ENCODE measurements around the gene RNPS1.

Gene RNPS1

DNA sequence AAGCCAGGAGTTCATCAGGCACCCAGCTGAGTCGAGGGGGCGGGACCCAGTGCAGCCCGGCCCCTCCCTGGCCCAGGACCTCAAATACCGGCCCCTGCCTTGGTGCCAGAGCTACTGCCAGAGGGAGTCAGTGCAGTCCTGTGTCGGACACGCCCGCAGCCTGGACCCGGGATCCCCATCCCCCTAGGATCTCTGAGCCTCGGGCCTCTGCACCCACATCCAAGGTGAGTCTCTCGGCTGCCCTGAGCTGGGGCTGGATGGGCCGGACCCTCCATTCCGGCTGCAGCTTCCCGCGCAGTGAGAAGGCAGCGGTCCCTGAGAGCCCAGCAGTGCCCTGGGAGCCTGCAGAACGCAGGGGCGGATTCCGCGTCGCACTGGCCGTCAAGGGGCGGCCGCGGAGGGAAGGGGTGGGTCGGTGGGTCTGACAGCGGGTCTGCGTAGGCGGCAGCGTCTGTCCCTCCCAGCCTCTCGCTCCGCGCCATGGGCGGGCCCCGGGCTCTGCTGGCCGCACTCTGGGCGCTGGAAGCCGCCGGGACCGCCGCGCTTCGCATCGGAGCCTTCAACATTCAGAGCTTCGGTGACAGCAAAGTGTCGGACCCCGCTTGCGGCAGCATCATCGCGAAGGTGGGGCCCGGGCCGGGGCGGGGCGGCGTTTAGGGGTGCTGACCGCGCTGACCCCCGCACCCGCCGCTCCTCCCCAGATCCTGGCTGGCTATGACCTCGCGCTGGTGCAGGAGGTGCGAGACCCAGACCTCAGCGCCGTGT lies 31.4 kb downstream of the RNPS1 start, which contains the start of gene DNASE1L2:
Gene DNASE1L2, plus strand, starts transcription at position 108 of the 765 bp plus-strand sequence. Its CDS starts 373 bp downstream, at position 481.
- in situ Hi-C loops (cut with MboI; ENCODE audit: low sequenced_read_pairs) = no loop called here

GRCh38 chr16:2235695-2236336 lies 32.1 kb downstream of the RNPS1 start:
- in situ Hi-C loops (cut with MboI; ENCODE audit: low sequenced_read_pairs) = no loop called here

GRCh38 chr16:2235234-2235651 lies 32.7 kb downstream of the RNPS1 start:
- in situ Hi-C loops (cut with MboI; ENCODE audit: low sequenced_read_pairs) = no loop called here

DNA sequence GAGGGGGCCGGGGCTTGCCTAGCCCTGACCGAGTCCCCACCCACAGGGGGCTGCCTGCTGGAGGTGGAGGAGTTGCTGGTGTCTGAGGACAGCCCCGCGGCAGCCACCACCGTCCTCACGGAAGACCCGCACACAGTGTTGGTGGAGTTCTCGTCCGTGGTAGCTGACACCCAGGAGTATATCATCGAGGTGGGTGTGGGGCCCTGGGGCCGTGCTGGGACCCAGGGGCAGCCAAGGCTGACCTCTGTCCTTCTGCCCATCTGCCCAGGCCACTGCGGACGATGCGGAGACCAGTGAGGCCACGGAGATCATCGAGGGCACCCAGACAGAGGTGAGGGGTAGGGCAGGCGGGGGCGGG lies 33.1 kb downstream of the RNPS1 start:
- in situ Hi-C loops (cut with MboI; ENCODE audit: low sequenced_read_pairs) = no loop called here

DNA sequence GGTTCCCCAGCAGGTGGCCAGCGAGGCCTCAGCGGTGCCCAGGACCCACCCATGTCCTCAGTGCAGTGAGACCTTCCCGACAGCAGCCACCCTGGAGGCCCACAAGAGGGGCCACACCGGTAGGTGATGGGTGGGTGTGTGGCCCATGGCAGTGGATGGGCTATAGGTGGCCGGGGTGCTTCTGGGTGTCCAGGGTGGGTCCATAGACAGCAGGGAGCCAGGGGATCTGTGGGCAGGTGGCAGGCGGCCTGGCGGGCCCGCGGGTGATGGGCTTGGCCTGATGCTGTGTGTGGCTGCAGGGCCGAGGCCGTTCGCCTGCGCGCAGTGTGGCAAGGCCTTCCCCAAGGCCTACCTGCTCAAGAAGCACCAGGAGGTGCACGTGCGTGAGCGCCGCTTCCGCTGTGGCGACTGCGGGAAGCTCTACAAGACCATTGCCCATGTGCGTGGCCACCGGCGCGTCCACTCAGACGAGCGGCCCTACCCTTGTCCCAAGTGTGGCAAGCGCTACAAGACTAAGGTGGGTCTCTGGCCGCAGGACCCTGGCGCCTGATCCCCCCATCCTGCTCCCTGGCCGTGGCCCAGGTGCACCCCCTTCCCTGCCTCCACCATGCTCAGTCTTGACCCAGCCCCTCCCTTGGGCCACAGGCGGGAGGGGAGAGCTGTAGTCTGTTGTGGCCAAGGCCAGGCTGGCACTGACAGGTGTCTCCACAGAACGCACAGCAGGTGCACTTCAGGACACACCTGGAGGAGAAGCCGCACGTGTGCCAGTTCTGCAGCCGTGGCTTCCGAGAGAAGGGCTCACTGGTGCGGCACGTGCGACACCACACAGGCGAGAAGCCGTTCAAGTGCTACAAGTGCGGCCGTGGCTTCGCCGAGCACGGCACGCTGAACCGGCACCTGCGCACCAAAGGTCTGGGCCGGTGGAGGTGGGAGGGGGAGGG lies 33.8 kb downstream of the RNPS1 start:
- in situ Hi-C loops (cut with MboI; ENCODE audit: low sequenced_read_pairs) = no loop called here

DNA sequence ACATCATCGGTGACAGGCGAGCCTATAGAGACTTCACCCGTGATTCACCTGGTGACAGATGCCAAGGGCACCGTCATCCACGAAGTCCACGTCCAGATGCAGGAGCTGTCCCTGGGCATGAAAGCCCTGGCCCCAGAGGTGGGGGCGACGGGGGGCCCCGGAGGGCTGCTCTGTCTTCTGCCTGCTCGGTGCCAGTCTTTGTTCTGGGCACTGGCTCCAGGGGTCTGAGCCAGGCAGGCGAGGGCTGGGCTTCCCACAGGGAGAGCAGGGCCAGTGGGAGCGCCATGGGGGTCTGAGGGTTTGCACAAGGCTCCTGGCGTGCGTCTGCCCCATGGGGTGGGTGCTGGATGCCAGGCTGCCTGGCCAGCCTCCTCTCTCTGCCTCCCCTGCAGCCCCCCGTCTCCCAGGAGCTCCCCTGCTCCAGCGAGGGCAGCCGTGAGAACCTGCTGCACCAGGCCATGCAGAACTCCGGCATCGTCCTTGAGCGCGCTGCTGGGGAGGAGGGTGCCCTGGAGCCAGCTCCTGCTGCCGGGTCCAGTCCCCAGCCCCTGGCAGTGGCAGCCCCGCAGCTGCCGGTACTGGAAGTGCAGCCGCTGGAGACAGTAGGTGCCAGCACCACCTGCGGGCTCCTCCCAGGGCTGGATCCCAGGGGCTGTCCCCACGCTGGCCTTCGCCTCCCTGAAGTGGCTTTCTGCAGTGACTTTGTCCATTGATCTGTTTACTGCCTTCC lies 34.7 kb downstream of the RNPS1 start:
- in situ Hi-C loops (cut with MboI; ENCODE audit: low sequenced_read_pairs) = no loop called here

- in situ Hi-C loops (cut with MboI; ENCODE audit: low sequenced_read_pairs) = no loop called here
Observed at GRCh38 chr16:2232094-2232990, 35.6 kb downstream of the RNPS1 start.

- in situ Hi-C loops (cut with MboI; ENCODE audit: low sequenced_read_pairs) = no loop called here
Observed at GRCh38 chr16:2231016-2231931, 36.7 kb downstream of the RNPS1 start.

GRCh38 chr16:2230376-2230775 lies 37.5 kb downstream of the RNPS1 start:
- in situ Hi-C loops (cut with MboI; ENCODE audit: low sequenced_read_pairs) = no loop called here

DNA sequence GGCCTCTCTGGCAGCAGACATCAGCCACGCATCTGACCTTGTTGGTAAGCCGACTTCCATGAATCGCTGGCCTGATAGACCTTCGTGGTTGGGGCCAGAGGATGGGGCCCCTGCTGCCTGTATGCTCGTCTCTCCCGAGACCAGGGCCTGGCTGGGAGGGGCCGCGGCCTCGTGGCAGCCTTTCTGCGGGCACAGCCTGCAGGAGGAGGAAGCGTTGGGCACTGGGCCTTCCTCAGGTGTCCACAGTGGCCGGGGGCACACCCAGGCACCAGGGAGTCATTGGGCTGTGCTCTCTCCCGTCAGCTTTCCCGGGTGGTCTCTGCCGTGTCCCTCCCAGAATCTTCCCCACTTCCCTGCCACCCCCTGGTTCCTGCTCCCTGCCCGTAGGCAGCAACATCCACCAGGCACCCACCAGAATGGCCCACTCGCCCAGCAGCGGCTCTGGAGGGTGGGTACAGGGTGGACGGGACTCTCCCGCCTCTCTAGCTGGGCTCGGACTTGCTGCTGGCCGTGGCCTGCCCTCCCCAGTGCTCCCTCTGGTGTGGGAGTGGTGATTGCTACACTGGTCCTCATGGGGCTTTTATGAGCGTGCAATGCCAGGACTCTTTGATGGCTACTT lies 38.2 kb downstream of the RNPS1 start:
- in situ Hi-C loops (cut with MboI; ENCODE audit: low sequenced_read_pairs) = no loop called here

DNA sequence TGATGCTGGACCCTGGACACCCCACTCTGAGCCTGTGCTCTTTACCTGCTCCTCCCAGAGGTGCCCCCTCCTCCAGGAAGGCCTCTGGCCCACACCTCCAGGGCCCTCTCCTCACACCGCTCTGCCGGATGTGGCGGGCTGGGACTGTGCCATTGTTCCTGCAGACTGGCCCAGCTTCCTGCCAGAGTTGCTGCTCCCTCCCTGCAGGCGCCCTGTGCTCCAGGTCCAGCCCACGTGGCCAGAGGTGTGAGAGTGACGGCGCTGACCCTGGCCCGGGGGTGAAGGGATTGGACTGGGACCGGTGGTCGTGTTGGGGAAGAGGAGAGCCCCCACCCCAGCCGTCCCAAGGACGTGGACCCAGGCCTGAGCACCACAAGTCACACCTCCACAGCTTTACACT lies 38.8 kb downstream of the RNPS1 start:
- in situ Hi-C loops (cut with MboI; ENCODE audit: low sequenced_read_pairs) = no loop called here

DNA sequence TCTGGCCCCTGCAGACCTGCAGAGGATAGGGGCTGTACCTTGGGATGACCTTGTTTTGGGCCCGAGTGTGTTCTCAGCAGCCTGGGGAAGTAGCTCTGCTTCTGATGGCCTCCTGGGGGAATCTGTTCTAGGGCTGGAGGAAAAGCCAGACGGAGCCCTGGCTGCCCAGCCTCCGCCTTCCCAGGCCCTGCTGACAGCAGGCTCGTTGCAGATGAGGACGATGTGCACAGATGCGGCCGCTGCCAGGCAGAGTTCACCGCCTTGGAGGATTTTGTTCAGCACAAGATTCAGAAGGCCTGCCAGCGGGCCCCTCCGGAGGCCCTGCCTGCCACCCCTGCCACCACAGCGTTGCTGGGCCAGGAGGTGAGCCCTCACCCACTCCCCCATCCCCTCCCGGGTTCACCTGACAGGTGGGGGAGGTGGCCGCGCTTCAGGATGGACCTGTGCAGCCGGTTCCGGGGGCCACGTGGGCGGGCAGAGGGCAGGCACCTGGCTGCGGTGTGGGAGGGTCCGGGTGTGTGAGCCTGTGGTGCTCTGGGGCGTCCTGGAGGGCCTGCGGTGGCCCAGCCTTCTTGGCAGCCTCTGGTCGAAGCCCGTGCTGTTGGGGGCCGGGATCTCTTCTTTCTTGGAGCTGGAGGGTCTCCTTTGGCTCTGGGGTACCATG lies 39.6 kb downstream of the RNPS1 start:
- in situ Hi-C loops (cut with MboI; ENCODE audit: low sequenced_read_pairs) = no loop called here

DNA sequence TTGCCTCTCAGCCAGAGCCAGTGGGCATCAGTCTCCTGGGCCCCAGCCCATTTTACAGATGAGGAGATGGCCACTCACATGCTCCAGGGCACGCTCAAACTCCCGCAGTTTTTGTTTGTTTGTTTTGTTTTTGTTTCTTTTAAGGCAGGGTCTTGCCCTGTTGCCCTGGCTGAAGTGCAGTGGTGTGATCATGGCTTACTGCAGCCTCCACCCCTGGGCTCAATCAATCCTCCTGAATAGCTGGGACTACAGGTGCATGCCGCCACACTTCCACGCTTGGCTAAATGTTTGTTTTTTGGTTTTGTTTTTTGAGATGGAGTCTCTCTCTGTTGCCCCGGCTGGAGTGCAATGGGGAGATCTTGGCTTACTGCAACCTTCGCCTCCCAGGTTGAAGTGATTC lies 41.0 kb downstream of the RNPS1 start:
- in situ Hi-C loops (cut with MboI; ENCODE audit: low sequenced_read_pairs) = no loop called here

DNA sequence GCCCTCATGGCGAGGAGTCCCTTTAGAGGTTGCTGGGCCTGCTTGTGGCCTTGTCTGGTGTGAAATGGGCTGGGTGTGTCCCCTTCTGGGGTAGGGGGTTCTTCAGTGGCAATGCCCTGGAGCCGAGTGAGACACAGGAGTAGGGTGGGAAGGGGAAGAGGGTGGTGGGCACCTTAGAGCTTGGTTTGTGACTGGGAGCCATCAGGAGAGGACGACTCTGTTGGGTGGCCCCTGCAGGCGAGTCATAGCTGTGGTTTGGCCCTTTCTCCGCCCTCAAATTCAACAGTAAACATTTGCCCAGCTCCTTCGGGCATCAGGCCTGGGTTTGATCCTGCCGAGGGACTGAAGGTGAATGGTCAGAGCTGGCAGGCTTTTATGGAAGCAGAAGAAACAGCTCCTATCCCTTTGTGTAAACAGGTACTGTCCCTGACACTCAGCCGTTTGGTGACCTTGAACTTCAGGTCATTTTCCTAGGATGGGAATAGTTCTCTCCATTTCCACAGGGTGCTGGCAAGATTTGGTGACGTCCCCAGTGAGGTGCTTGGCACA lies 41.6 kb downstream of the RNPS1 start:
- in situ Hi-C loops (cut with MboI; ENCODE audit: low sequenced_read_pairs) = no loop called here

DNA sequence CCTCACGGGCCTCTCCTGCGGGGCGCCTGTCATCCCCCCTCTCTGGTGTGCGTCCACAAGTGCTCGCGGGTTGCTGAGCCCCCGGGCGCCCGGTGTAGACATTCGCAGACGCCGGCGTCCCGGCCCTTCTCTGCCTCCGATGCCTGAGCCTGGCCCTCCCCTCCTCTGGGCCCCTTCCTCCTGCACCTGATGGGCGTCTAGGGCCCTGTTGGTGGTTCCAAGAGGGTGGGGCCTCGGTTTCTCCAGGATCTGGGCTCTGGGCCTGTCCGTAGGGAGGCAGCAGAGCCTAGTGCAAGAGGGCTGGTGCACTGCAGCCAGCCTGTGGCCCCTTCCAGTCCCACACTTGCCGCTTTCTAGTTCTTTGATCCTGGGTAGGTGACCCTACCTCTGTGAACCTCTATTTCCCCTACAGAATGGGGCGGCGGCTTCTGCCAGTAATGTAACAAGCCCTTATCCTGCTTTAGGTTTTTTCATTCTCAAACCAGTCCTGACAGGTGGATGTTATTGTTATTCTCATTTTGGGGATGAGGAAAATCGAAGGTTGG lies 43.9 kb downstream of the RNPS1 start:
- in situ Hi-C loops (cut with MboI; ENCODE audit: low sequenced_read_pairs) = no loop called here

DNA sequence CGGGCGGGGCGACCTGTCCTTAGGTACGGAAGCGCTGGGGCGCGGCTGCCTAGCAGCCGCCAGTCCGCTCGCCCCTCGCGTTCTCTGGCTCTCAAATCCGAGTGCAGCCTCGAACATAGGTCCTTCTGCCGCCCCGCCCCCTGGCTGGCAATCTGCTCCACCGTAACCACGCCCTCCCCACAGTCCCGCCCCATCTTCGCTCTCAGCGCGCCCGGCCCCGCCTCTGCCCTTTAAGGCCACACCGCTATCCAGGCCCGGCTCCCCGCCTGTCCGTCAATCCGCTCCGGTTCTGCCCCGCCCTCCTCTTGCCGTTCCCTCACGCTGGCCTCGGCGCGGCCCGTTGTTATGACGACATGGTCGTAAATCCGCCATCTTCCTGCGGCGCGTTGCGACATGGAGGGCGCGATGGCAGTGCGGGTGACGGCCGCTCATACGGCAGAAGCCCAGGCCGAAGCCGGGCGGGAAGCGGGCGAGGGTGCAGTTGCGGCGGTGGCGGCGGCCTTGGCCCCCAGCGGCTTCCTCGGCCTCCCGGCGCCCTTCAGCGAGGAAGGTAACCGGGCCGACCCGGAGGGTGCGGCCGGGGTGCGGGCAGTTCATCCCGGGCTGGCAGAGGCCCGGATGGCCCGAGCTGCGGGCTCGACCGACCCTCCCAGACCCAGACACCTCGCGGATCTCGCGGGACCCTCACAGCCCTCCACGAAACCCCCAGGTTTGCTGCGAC lies 44.5 kb downstream of the RNPS1 start, which contains the start of gene E4F1:
Gene E4F1, plus strand, starts transcription at position 371 of the 721 bp plus-strand sequence. Its CDS starts 23 bp downstream, at position 394.
- in situ Hi-C loops (cut with MboI; ENCODE audit: low sequenced_read_pairs) = no loop called here
